Tibial artery (tissue), 4 donors: Measurements from ENCODE around the gene FAM89A.

Source experiments
- DNase-seq, 2 donors: peaks; one replicate each; pipeline ENCODE4 v3.0.0-alpha.2; 2019
- H3K27ac ChIP-seq, 2 donors: fragments of 200-600 bp; sonication (generic) in 1 of 2; 1 replicate in 1 of 2; 2 replicates in 1 of 2; pipeline ENCODE4 v1.5.1; 2018 to 2019; ENCODE audit warnings: mild to moderate bottlenecking in 1 of 2
- H3K27me3 ChIP-seq, 2 donors: fragments of 200-600 bp; sonication (generic) in 1 of 2; one replicate each; pipeline versions ENCODE4 v1.5.1 to v1.6.0; 2016 to 2019
- H3K36me3 ChIP-seq, 3 donors: fragments of 200-600 bp; sonication (generic) in 2 of 3; one replicate each; pipeline ENCODE4 v1.5.1; 2016 to 2019; ENCODE audit warnings: mild to moderate bottlenecking in 2 of 3
- H3K4me1 ChIP-seq, 4 donors: fragments of 200-600 bp; sonication (generic) in 2 of 4; 1 replicate in 3 of 4; 2 replicates in 1 of 4; pipeline ENCODE4 v1.5.1; 2016 to 2019
- H3K4me3 ChIP-seq, 2 donors: fragments of 200-600 bp; sonication (generic) in 1 of 2; 1 replicate in 1 of 2; 2 replicates in 1 of 2; pipeline ENCODE4 v1.5.1; 2018 to 2019; ENCODE audit warnings: mild to moderate bottlenecking in 2 of 2
- H3K9me3 ChIP-seq, 3 donors: fragments of 200-600 bp; sonication (generic) in 1 of 3; one replicate each; pipeline ENCODE4 v1.5.1; 2016 to 2019
- CTCF ChIP-seq, 2 experiments: fragments of 200-600 bp in 1 of 2; fragments of 450-650 bp in 1 of 2; IDR thresholded peaks; one replicate each; pipeline ENCODE4 v1.5.1; 2017 to 2019; ENCODE audit warnings: antibody characterized with exemption in 2 of 2, mild to moderate bottlenecking in 1 of 2, moderate library complexity in 1 of 2
- intact Hi-C: fragments of 100-400 bp; cut with DNase I; formaldehyde crosslinking; loops from one replicate; pipeline ENCODE4 v1.15.0; 2023; ENCODE audit warnings: low total_unique reads

FAM89A gene

GRCh38 chr1:231063331-231063730 is 23.3 kb upstream of the FAM89A start:
- no peaks in the 10 kb centered on the region for H3K9me3 ChIP-seq
- no peaks in the 10 kb centered on the region for H3K36me3 ChIP-seq
- no peak for TF ChIP-seq CTCF (IDR thresholded peaks at IDR 0.05)
- H3K4me1 ChIP-seq: no peaks in the 10 kb centered on the region
- intact Hi-C loops: no loop called here
- DNase-seq: no peak
- H3K27ac ChIP-seq: no peak overlapping the region
- no peaks in the 10 kb centered on the region for H3K27me3 ChIP-seq
- no peak overlapping the region for H3K4me3 ChIP-seq

GRCh38 chr1:231062500-231063270 is 22.6 kb upstream of the FAM89A start:
- no peak overlapping the region for H3K4me3 ChIP-seq
- TF ChIP-seq CTCF (IDR thresholded peaks at IDR 0.05): no peak
- H3K27ac ChIP-seq: no peak overlapping the region
- no peaks in the 10 kb centered on the region for H3K27me3 ChIP-seq
- H3K36me3 ChIP-seq: no peaks in the 10 kb centered on the region
- no peaks in the 10 kb centered on the region for H3K9me3 ChIP-seq
- intact Hi-C loops: no loop called here
- no peak for DNase-seq
- no peaks in the 10 kb centered on the region for H3K4me1 ChIP-seq

DNA sequence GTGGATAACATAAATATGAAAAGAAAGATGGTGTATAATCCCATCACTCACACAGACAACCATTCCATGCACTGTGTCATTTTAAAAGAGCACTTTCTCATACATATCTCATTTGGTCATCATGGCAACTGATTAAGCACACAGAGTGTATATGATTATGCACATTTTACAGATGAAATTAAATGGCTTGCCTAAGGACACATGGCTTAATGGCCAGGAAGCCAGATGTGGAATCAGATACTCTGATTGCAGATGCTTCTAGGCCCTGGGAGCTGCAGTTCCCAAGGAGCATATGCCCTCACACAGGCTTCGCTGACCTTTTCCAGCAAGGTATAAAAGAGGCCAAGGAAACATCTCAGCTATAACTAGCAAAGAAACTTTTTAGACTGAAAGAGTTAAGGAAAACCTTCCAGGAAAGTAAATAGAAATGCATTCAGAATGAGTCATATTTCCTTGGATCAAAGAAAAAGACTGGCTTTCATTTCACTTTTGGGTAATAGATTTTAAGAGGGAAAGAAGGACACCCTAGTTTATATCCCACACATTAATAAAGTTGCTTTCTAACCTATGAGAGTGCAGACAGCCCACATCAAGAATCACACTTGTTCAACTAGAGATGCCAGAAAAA is 19.6 kb upstream of the FAM89A start:
- Histone ChIP-seq H3K27ac (no peak overlapping the region), H3K27me3 (no peaks in the 10 kb centered on the region), H3K9me3 (peaks cover 0 to 9% (median 0%) of the 10 kb centered on the region in 3 donors), H3K4me1 (no peaks in the 10 kb centered on the region), H3K4me3 (no peak overlapping the region), H3K36me3 (no peaks in the 10 kb centered on the region)
- no peak for DNase-seq
- intact Hi-C loops: no loop called here
- no peak for TF ChIP-seq CTCF (IDR thresholded peaks at IDR 0.05)

GRCh38 chr1:231058416-231059109 is 18.5 kb upstream of the FAM89A start:
- no peak for DNase-seq
- intact Hi-C loops: no loop called here

DNA sequence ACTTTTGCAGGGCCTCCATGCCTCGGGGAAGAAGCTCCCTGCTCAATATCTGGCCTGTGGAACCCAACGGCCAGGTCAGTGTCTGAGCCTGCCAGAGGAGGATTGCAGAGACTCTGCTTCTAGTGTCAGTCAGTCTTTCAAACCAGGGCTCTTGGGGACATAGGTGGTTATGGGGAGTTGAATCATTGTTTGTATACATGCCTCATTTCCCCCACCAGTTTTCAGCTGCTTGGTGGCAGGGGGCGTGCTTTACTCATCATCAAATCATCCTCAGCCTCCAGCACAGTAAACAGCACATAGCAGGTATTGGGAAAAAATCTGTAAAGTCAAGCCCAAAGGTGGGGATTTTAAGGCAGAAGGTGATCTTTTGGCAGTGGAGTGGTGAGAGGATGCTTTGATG is 17.4 kb upstream of the FAM89A start:
- TF ChIP-seq CTCF (IDR thresholded peaks at IDR 0.05): no peak
- Histone ChIP-seq H3K9me3 (peaks cover 0 to 9% (median 0%) of the 10 kb centered on the region in 3 donors), H3K27me3 (no peaks in the 10 kb centered on the region), H3K4me1 (peaks cover 0 to 12% (median 2%) of the 10 kb centered on the region in 4 donors), H3K27ac (no peak overlapping the region), H3K4me3 (no peak overlapping the region), H3K36me3 (no peaks in the 10 kb centered on the region)
- DNase-seq: no peak
- intact Hi-C loops: no loop called here

More at GRCh38 chr1:231058416-231059109, 18.5 kb upstream of the FAM89A start:
- no peak for TF ChIP-seq CTCF (IDR thresholded peaks at IDR 0.05)
- Histone ChIP-seq H3K36me3 (no peaks in the 10 kb centered on the region), H3K27ac (no peak overlapping the region), H3K27me3 (no peaks in the 10 kb centered on the region), H3K4me1 (peaks cover 0 to 4% (median 0%) of the 10 kb centered on the region in 4 donors), H3K4me3 (no peak overlapping the region), H3K9me3 (peaks cover 0 to 9% (median 0%) of the 10 kb centered on the region in 3 donors)
